Adrenal gland (tissue), 12 donors: ENCODE data around the gene MAK. TPM values are rescaled to one million over a fixed set of nuclear protein-coding genes. Genes with fewer than 3 reads are reported as not detected.

Experiments used
- DNase-seq, 7 donors: peaks; one replicate each; pipeline ENCODE4 v3.0.0-alpha.2; 2019 to 2020
- H3K27ac ChIP-seq, 5 donors: fragments of 200-600 bp; sonication (generic) in 4 of 5; 1 replicate in 3 of 5; 2 replicates in 2 of 5; pipeline versions ENCODE4 v1.5.1 to v1.8.0; 2016 to 2020; ENCODE audit warnings: mild to moderate bottlenecking in 1 of 5
- H3K27me3 ChIP-seq: fragments of 200-600 bp; 2 replicates; pipeline ENCODE4 v1.8.0; 2021
- H3K36me3 ChIP-seq, 2 donors: fragments of 200-600 bp; replicated peaks in 1 of 2; 1 replicate in 1 of 2; 2 replicates in 1 of 2; pipeline versions ENCODE4 v1.5.1 to v1.8.0; 2018 to 2022
- H3K4me1 ChIP-seq, 2 donors: fragments of 200-600 bp; replicated peaks in 1 of 2; 1 replicate in 1 of 2; 2 replicates in 1 of 2; pipeline versions ENCODE4 v1.5.1 to v1.8.0; 2018 to 2021
- H3K4me3 ChIP-seq, 4 donors: fragments of 200-600 bp; sonication (generic) in 3 of 4; one replicate each; pipeline ENCODE4 v1.5.1; 2016 to 2018
- H3K9me3 ChIP-seq, 3 donors: fragments of 200-600 bp; sonication (generic) in 1 of 3; replicated peaks in 1 of 3; 1 replicate in 2 of 3; 2 replicates in 1 of 3; pipeline versions ENCODE4 v1.5.1 to v1.8.0; 2016 to 2021
- CTCF ChIP-seq, 6 experiments: fragments of 450-650 bp in 4 of 6; fragments of 200-600 bp in 2 of 6; sonication (generic) in 1 of 6; IDR thresholded peaks; 1 replicate in 5 of 6; 2 replicates in 1 of 6; pipeline versions ENCODE4 v1.5.1 to v1.8.0; 2016 to 2021; ENCODE audit warnings: antibody characterized with exemption in 6 of 6, mild to moderate bottlenecking in 2 of 6, moderate library complexity in 1 of 6
- POLR2A ChIP-seq, 2 donors: fragments of 450-650 bp; IDR thresholded peaks; one replicate each; pipeline ENCODE4 v1.6.1; 2017; ENCODE audit warnings: antibody characterized with exemption in 2 of 2, mild to moderate bottlenecking in 2 of 2, moderate library complexity in 1 of 2
- WGBS, 4 donors: extraction: QIAGEN DNeasy Blood & Tissue Kit in 2 of 4; methylation state at CpG; one replicate each; pipeline versions ENCODE4 v1.1.5 to v1.1.7; 2013 to 2017; 5-methylcytosine and 5-hydroxymethylcytosine counted together
- intact Hi-C, 2 donors: fragments of 100-400 bp; cut with DNase I; formaldehyde crosslinking; loops; one replicate each; pipeline versions ENCODE4 v1.14.1 to v1.15.0; 2022 to 2023
- polyA plus RNA-seq, 3 donors: library from polyadenylated mRNA; stranded (reverse); fragments of 200-250 nt in 2 of 3; fragments of 350-450 nt in 1 of 3; fragmentation: Illumina TruSeq in 1 of 3; extraction: RNeasy Lipid Tissue Mini Kit (QIAGEN cat#74804) in 1 of 3; gene quantifications; one replicate each; pipeline ENCODE4 v1.2.3, GENCODE V29; 2013 to 2014
- total RNA-seq, 9 donors: library from RNA; depleted of rRNA in 4 of 9; stranded (reverse); fragments of >200 nt in 4 of 9; fragments of 120-200 nt in 1 of 9; fragmentation: NEBNext Ultra II Directional in 1 of 9; extraction: Animal tissue kit (Norgen Biotek cat#: 25700) in 1 of 9; gene quantifications; one replicate each; pipeline versions ENCODE4 v1.1.0 to v1.2.4, GENCODE V29; 2013 to 2023
- donor health status: healthy with polysubstance abuse.
- donor health status: Bipolar disorder and iron deficiency.
- donor health status: DM: yes; HTN: yes; CAD: no.
- donor health status: DM: no; HTN: no; CAD: no.
- donor health status: DM: no; HTN: no; CAD: no.
- donor health status: DM: yes; HTN: yes; CAD: no.

The MAK gene
- total and polyA plus RNA-seq, 12 donors, result under 0.01 to 0.43 (median 0.10) TPM; not detected in 4

GRCh38 chr6:10809098-10809497, 29.2 kb downstream of the MAK start:
- TF ChIP-seq CTCF (IDR thresholded peaks at IDR 0.05), result no peak
- no peak for TF ChIP-seq POLR2A (IDR thresholded peaks at IDR 0.05)
- DNase-seq, result no peak
- H3K36me3 ChIP-seq, result no peaks in the 10 kb centered on the region
- no peaks in the 10 kb centered on the region for H3K4me1 ChIP-seq
- intact Hi-C loops, result loop anchor here in 1 of 2 donors (10.0 kb wide), 2 partner anchors 114 to 334 kb away; partner anchors contain the start of genes C6orf52 and PAK1IP1
- no peaks in the 10 kb centered on the region for H3K27me3 ChIP-seq
- no peaks in the 10 kb centered on the region for H3K9me3 ChIP-seq
- H3K27ac ChIP-seq, result no peak overlapping the region
- 83 to 90% (median 89%) methylated on average over 6 of the region's 6 CpGs for WGBS, 4 donors
- no peak overlapping the region for H3K4me3 ChIP-seq

- Histone ChIP-seq H3K9me3 (no peaks in the 10 kb centered on the region), H3K4me1 (no peaks in the 10 kb centered on the region), H3K36me3 (no peaks in the 10 kb centered on the region), H3K27me3 (no peaks in the 10 kb centered on the region), H3K4me3 (no peak overlapping the region), H3K27ac (no peak overlapping the region)
- DNase-seq, result no peak
- WGBS, 4 donors, result 96 to 99% (median 97%) methylated on average over 4 of the region's 4 CpGs
- intact Hi-C loops, result loop anchor here in 1 of 2 donors (10.0 kb wide), 2 partner anchors 114 to 334 kb away; partner anchors contain the start of genes C6orf52 and PAK1IP1
- TF ChIP-seq POLR2A (IDR thresholded peaks at IDR 0.05) (no peak), CTCF (IDR thresholded peaks at IDR 0.05) (no peak)
These were observed 30.0 kb downstream of the MAK start for GRCh38 chr6:10808376-10808775.

GRCh38 chr6:10801224-10801848, 37.0 kb downstream of the MAK start:
- H3K9me3 ChIP-seq, result no peaks in the 10 kb centered on the region
- TF ChIP-seq POLR2A (IDR thresholded peaks at IDR 0.05) (no peak), CTCF (IDR thresholded peaks at IDR 0.05) (peak; percentile 85 to 98 (median 92))
- 19 to 47% (median 26%) methylated on average over 2 of the region's 2 CpGs for WGBS, 4 donors
- no peak overlapping the region for H3K4me3 ChIP-seq
- H3K36me3 ChIP-seq, result no peaks in the 10 kb centered on the region
- DNase-seq, result peak; percentile 25 to 80 (median 58)
- H3K27me3 ChIP-seq, result no peaks in the 10 kb centered on the region
- no peak overlapping the region for H3K27ac ChIP-seq
- intact Hi-C loops, result loop anchor here in 1 of 2 donors (10.0 kb wide), 2 partner anchors 107 to 327 kb away; partner anchors contain the start of genes C6orf52 and PAK1IP1
- H3K4me1 ChIP-seq, result no peaks in the 10 kb centered on the region

- 53 to 71% (median 59%) methylated on average over 3 of the region's 3 CpGs for WGBS, 4 donors
- TF ChIP-seq CTCF (IDR thresholded peaks at IDR 0.05), result no peak
- no peak for TF ChIP-seq POLR2A (IDR thresholded peaks at IDR 0.05)
- Histone ChIP-seq H3K27me3 (no peaks in the 10 kb centered on the region), H3K9me3 (no peaks in the 10 kb centered on the region), H3K27ac (no peak overlapping the region), H3K4me3 (no peak overlapping the region), H3K4me1 (no peaks in the 10 kb centered on the region), H3K36me3 (no peaks in the 10 kb centered on the region)
- DNase-seq, result no peak
- intact Hi-C loops, result loop anchor here in 1 of 2 donors (10.0 kb wide), 2 partner anchors 106 to 326 kb away; partner anchors contain the start of genes C6orf52 and PAK1IP1
These were observed 37.5 kb downstream of the MAK start for GRCh38 chr6:10800810-10801209.
